GOT3 (cell line): ENCODE data around the gene RETREG1.

ENCODE experiments used
- DNase-seq: peaks from one replicate; lab custom pipeline; 2025; ENCODE audit warnings: mixed read lengths; lab: John Stamatoyannopoulos, UW

RETREG1 gene

DNA sequence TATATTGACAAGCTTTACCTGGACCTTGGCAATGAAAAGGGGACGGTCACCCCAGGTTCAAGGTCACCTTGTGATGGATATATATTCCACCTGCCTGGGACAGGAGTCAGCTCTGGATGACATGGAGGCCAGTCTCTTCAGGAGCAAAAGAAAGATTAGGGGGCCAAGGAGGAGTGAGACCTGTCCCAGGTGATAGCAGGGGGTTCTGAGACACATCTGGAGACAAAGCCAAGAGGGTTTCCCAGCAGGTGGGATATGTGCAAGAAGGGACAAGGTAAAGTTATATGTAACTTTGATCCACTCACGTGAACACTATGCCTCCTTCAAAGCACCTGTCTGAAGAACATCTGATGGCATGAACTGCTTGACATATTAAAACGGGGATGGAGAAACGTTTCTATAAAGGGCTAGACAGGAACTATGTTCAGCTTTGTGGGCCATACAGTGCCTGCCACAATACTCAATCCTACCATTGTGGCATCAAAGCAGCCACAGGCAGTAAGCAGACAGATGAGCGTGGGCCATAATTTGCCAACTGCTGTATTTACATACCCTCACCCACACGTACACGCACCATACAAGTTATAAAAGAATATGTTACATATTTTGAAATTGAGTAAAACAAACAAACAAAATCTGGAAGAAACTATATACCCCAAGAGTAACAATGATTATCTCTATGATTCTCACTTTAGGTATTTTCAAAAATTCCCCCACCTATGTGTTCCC, 88.3 kb downstream of the RETREG1 start:
- DNase-seq: no peak

DNA sequence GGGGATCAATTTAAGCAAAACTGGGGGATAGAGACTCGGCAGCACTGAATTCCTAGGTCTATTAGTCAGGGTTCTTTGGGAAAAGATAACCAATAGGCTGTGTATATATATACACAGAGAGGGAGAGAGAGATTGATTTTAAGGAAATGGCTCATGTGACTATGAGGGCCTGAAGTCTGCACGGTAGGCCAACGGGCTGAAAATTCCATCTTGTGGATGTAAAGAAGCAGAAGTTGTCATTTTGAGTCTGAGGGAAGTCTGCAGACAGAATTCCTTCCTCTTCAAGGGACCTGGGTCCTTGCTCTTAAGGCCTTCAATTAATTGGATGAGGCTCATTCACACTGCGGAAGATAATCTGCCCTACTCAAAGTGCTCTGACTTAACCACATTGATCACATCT, 91.1 kb downstream of the RETREG1 start:
- no peak for DNase-seq

DNA sequence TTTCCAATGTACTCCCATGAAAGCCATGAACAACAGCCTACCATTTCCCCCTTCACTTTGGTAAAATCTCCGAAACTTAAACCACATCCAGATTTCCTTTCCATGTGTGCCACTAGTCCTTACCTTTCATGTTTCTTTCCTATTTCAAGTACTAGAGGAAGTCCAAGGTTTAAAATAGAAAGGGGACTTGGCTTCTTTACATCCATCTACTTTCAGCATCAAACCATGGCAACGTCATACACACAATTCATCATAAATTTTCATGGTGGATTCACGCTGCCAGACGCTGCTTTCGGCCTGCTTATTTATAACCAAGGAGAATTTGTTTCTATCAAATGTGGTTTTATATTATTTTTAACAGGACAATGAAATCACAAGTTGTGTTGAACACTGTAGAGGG, 92.5 kb downstream of the RETREG1 start:
- no peak for DNase-seq

DNA sequence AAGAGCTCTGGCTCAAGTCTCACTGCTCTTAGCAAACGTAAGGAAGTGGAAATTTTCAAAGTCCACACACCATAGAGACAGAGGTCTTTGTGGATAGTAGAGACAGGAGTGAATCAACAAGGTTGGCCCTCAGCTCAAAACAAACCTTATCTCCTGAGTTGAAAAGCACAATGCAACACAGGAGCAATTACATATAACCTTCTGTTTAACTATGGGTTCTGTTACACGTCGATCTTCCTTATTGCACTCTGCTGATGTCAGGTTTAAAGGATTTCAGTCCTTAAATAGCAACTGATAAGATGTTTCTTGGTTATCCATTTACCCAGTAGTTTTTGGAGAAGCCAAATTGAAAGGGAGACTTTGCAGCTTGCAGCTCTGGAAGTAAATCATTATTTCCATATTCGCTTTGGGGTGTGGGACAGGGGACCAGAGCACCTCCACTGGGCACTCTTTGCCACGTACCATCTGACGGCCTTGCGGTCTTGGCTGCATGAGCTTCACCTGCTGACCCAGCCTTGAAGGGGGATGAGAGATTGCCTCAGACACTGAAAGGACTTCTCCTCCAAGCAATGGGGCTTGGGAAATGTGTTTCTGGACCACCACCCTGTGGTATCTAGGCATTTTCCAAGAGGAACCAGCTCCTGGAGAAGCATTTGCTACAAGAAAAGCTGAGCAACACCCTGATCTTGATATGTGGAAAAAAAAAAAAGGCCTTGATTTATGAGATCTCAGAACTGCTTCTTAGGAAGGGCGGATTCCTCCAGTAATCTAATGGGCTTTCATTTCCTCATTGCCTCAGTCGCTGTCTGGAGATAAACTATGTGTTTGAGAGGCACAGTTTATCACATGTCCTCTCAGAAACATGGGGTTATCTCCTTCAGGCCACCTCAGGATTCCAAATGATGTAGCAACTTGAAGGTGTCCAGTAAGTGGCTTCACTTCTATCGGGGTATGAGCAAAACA, 95.0 kb downstream of the RETREG1 start:
- DNase-seq: no peak

DNA sequence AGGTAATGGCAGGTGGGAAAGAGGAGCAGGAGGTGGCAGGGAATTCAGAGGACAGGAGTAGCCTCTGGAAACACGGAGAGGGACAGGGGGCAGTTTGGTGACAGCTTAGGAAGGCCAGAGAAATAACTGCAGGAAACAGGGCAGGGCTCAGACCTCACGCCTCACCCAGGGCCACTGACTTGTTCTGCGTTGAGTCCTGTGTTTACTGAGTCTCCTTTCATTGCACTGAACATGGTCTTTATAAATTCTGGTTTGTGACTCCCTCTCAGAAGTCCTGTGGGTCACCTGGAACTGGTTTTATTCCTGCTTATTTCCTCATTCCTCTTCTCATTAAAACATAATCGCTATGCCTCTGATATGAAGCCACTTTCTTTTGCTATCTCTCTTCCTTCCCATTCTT, 96.0 kb downstream of the RETREG1 start:
- no peak for DNase-seq

DNA sequence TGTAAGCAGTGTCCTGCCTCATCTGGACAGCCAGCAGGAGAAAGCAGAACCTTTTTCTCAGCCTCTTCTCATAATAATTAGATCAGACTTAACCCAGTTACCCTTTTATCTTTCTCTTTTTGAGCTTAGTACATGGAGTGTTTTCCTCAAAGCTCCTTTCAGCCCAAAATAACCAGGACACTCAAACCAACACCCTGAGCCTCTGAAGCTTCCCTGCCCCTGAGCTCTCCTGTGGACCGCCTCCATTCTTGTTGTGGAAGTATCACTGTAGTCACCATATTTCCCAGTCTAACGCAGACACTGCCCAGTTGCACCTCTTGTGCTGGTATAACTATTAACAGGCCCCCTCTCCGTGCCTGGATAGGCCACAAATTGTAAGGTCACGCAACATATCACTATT, 97.4 kb downstream of the RETREG1 start:
- DNase-seq: no peak

DNA sequence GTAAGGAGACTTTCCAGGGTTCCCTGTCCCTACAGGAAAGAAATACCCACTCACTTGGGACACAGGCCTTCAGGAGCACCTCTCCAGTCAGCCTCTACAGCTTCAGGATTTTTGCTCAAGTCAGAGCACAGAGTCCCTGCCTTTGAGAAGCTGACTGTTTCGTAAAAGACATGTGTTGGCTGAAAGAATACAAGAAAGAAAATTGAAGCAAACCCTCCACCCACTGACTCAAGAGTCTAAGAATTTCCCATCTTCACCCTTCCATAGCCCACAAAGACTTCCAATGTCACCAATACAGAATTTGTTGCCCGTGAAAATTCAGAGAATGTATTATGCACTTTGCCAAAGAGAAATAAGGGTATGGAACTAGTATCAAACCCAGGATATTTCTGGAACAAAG, 98.2 kb downstream of the RETREG1 start:
- DNase-seq: no peak

DNA sequence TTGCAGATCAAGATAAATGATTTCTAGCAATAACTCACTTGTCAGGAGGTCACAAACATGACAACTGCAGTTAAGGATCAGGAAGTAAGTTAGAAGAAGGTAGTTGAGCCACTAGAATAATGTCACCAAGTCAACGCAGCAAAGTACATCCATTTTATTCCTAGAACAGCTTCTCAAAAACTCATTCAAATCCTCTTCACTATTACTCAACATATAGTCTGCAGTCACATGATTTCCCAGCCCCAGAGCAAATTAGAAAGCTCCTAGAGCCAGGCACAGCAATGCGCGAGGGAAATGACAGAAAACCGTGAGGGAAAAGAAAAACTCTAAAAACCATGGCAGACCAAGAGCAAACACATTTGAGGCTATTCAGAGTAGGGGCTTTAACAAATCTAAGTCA, 101.3 kb downstream of the RETREG1 start:
- DNase-seq: no peak

DNA sequence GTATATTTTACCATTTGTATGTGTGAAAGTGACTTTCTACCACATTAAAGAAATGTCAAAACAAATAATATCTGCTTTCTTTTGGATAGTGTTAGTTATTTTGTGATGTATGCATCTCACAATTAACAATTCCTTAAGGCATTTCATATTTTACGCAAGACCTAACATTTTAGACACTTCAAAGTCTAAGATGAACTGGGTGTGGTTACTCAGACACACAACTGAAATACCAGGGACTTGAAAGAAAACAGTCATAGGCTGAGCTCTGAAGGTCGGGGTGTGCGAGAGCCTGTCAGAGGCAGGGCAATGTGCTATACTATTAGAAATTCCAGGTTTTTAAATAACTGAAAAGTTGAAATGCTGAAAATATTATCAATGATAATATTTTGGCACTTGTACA, 106.7 kb downstream of the RETREG1 start:
- DNase-seq: no peak

DNA sequence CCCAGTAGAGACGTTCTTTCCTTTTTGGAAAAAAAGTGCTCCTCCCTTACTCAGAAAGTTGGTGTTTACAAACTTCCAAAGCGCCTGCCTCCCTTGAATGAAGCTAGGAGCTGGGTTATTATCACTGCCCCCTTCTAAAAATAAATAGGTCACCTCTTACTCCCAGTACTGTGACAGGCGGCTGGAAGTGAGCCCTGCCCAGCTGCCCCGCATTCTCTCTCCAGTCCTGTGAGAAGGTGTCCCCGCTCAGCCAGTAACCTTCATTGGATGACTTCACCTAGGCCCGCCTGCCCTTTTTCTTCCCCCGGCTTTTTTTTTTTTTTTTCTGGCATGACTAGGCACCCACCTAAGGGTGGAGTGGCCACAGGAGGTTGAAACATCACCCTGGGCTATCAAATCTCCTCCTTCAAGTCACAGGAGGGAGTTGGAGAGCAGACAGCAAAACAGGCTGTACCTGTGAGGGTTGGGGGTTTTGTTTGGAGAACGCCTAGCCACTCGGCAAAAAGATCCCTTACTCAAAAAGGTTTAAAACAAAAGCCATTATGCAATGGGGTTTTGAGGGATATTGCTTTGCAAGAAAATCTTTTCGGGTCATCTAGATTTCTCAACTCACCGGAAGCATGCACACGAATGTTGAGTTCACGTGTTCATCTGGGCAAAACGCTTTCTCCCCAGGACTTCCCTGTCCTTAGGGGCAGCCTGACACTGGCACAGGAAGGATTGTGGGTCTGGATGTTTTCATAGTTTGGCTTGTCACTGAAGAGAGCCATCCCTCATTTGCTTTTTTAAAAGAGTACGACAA, 107.9 kb downstream of the RETREG1 start:
- DNase-seq: no peak

DNA sequence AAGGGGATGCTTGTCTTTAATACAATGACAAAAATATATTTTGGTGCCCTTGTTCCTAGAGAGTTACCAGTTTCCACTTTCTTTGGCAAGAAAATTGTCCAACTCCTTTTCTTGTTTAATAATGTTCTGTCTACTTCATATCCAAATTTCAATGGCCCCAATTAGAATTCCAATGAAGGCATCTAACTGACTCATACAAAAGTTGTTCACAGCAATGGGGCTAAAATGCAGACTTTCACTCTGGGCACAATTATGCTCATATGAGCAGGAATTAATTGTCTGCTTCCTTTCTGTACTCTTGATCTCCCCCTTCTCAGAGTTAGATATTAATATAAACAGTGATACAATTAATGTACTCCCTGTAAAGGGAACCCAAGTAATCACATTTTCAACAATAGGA, 109.1 kb downstream of the RETREG1 start:
- no peak for DNase-seq

DNA sequence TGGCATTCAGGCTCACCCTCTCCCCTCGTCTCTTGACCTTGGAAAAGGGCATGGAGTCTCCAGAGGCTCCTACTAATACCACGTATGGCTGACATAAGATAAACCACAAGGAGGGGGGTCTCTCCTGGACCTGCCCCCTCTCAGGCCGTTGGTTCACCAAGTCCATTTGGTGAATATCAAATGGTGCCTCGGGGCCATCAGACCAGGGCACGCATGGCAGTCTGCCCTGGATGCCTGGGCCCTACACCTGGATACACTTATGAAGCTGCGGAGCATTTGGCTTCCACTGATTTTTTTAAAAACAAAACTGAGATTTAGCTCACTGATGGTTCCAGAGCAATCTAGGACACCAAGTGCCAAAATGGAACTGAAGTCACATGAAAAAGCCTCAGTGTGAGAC, 110.9 kb downstream of the RETREG1 start:
- DNase-seq: no peak

DNA sequence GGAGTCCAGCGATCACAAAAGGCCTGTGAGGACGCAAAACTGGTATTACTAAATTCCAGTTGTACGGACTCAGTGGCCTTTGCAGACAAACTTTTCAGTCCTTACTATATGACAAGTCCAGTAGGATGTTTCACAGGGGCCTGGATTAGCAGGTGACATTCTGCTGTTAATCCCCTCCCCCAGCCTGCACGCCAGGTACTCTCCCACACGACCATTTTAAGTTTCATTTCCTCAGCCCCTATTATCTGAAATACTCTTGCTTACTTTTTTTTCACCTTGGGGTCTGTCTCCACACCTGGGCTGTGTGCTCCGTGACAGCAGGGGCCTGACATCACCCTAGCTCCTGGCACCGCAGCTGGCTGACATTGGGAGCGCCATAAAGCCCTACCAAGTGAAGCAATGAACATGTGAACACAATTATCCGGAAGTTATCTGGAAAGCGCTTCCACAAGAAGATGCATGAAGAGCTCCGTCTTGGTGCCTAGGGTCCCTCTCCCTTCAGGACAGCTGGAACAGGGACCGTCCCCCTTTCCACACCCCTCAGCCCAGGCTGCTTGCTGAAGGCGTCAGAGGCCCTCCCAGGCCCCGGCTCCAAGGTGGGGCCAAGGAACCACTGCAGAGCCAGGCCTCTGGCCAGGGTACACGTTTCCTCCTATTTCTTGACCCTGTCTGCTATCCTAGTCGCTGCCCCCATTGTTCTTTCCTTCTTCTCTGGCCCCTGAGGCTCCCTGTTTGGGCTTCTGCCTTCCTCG, 111.5 kb downstream of the RETREG1 start:
- DNase-seq: no peak

DNA sequence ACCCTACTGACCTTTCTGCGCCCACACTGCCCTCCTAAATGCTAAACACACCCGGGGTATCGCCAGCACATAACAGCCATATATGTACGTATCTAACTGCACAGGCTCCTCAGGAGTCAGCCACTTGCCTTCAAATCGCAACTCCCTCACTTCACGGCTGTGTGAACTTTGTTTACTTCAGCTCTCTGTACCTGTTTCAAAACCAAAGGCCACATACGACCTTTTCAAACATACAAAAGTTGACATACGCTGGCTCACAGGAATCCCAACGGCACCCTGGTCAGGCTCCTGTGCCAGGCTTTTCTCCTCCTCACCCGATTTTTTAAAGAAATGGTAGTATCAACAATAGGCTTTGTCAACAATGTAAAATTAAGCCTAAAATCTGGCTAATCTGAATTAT, 112.2 kb downstream of the RETREG1 start:
- DNase-seq: no peak

DNA sequence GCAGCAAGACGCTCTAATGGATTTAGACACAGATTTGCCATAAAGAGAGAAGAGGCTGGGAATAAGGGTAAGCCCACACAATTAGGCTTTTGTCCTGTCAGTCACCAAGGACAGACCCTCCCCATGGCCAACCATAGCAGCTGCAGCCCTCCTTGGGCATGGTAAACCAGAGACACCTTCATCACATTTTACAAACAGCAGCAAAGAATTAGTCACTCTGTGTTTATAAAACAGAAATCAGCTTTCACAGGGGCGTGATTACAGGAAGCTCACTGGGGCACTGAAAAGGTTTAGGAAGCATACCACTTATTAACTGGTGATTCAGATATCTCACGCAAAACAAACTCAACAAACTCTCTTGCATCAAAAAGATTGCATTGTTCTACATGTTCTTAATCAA, 113.9 kb downstream of the RETREG1 start:
- no peak for DNase-seq

DNA sequence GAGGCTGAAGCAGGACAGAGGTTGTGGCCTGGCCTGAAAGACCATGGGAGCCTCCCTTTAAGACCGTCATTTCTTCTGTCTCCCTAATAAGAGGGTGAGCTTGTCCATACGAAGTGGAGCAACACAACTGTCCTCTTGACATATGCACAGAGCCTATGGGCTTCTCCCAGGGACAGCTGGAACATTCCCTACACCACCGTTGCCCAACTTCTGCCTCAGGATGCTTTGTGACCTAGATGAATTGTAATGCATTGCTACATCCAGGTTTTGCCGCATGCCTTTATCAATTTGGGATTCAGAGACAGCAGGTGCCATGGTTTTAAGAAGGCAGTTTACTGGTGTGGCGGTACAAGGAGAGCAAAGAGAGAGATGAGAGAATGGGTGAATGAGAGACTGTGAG, 116.8 kb downstream of the RETREG1 start:
- DNase-seq: no peak

DNA sequence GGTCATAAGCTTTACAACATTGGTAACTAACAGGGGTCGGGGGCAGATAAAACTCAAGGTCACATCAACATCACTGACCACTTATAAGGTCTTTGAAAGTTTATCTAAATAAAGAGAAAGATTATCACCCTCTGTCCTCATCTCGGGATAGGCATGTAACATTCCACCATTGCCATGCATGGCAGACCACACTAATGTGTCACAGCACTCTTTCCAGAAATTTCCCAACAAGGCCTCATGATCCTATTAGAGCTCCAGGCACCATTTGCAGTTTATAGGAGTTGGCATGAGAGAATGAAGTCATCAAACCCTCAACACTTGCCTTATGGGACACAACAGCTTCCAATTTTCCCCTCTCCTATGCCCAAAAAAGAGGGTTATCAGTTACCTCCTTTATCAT, 119.3 kb downstream of the RETREG1 start:
- no peak for DNase-seq

DNA sequence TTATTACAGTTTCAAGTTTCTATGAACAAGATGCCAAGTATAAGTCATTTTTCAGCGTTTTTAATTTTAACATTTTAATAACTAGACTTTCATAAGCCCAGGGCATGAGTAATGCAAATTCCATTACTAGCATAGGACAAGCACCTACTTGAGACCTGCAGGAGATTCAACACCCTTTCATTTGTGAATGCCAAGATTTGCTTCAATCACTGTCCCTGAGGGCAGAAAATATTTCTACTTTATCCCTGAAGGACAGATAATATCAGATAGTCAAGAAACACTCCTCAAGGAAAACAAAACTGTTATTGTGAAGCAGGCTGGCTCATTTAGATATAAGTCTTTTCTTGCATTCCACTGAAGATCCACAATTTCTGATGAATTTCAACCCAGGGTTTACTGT, 123.5 kb downstream of the RETREG1 start:
- DNase-seq: no peak

DNA sequence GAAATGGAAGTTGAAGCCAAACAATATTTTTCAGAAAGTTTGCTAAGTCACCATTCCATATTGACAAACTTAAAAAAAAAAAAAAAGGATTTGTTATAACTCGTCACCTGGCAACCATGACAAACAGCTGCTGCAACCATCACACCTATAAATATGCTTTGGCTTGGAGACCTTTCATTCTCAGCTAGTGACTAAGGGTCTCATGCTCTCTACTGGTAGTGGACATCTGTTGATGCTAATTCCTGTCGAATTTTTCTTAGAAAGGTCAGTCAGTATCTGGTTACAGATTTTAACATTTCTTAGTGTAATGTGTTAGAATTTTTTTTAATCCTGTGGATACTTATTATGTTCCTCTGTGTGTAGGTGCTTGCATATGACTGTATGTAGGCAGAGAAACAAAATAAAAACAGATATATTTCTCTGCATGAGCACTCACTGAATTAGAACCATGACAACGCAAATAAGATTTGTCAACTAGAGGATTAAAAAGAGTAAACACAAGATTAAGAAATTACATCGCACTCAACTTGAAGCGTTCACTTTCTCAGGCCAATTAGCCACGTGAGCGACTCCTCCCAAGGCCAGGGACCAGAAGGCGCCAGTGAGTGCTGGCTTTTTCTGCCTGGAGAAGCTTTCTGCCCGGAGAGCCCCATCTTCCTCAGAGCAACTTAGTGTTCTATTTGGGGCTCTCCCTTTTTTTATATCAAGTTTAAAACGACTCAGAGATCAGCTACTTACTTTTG, 124.2 kb downstream of the RETREG1 start:
- no peak for DNase-seq

DNA sequence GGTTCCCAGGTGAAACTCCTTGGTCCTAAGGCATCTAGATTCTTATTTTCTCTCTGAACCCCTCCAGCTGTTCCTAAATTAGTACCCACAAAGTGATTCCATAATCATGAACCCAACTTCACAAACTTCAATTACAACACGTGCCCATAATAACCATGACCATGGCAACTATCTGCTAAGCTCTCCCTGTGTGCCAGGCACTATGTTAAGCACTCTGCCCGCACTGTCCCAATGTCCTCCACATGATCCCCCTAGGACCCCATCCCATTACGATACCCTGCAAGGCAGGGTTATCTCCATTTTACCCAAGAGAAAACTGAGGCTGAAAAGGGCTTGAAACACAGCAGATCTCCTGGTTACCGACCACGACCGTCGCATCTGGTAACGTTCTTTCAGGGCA, 125.9 kb downstream of the RETREG1 start:
- no peak for DNase-seq

DNA sequence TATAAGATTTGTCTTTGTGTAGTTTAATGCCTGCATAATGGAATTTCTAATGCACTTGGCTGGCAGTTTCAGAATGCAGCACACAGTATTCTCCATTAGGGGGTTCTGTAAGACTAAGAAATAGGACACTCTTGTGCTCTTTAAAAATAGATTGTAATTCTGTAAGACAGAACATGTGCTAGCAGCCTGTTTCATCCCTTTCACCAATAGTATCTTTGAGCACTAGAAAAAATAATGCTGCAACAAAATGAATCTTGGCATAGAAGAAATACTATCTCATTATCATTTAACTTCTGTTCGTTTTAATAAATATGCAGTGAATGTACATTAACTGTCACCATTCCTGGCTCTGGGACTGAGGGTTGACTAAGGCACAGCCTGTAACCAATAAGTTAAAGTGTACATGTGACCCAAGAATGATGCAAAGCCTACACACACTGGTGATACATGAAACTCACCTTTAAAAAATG, 127.4 kb downstream of the RETREG1 start:
- no peak for DNase-seq
